DND-41 (cell line): ENCODE results near the gene SERPIND1.

Experiments
- ATAC-seq: fragments of 200-7000 bp; cut with Tn5 transposase; 3 replicates; pipeline ENCODE4 v1.9.1; 2021; ENCODE audit warnings: low read depth; ENCODE audit not compliant: insufficient read depth
- DNase-seq: peaks from one replicate; pipeline ENCODE4 v3.0.0-alpha.2; 2020
- H2AFZ ChIP-seq: 2 replicates; pipeline ENCODE4 v1.6.0; 2012; ENCODE audit warnings: low read depth, low read length
- H3K27ac ChIP-seq: 2 replicates; pipeline ENCODE4 v1.5.1; 2012; ENCODE audit warnings: low read length, inconsistent platforms
- H3K27me3 ChIP-seq: fragments of 200-600 bp; sonication (generic); 2 replicates; pipeline ENCODE4 v1.6.0; 2012; ENCODE audit warnings: low read length, mild to moderate bottlenecking, inconsistent platforms; ENCODE audit not compliant: insufficient read depth, poor library complexity
- H3K36me3 ChIP-seq: 2 replicates; pipeline ENCODE4 v1.5.1; 2012; ENCODE audit warnings: low read length, inconsistent platforms; ENCODE audit not compliant: insufficient read depth
- H3K4me1 ChIP-seq: 2 replicates; pipeline ENCODE4 v1.5.1; 2012; ENCODE audit warnings: mild to moderate bottlenecking, low read length; ENCODE audit not compliant: insufficient read depth
- H3K4me2 ChIP-seq: 2 replicates; pipeline ENCODE4 v1.6.0; 2012; ENCODE audit warnings: mild to moderate bottlenecking, moderate library complexity, low read length, inconsistent platforms; ENCODE audit not compliant: insufficient read depth
- H3K4me3 ChIP-seq, 2 experiments: fragments of 200-600 bp in 1 of 2; shearing (Covaris generic) in 1 of 2; 2 replicates each; pipeline ENCODE4 v1.5.1; 2012 to 2016; ENCODE audit warnings: inconsistent platforms in 2 of 2, low read length in 2 of 2, mild to moderate bottlenecking in 2 of 2, low read depth in 1 of 2, moderate library complexity in 1 of 2
- H3K79me2 ChIP-seq: 2 replicates; pipeline ENCODE4 v1.6.0; 2012; ENCODE audit warnings: low read length, inconsistent platforms; ENCODE audit not compliant: insufficient read depth
- H3K9ac ChIP-seq: 2 replicates; pipeline ENCODE4 v1.6.0; 2012; ENCODE audit warnings: low read depth, mild to moderate bottlenecking, inconsistent platforms, low read length, moderate library complexity
- H3K9me3 ChIP-seq: 2 replicates; pipeline ENCODE4 v1.5.1; 2012; ENCODE audit warnings: low read length, moderate library complexity, mild to moderate bottlenecking, inconsistent platforms; ENCODE audit not compliant: insufficient read depth, severe bottlenecking
- H4K20me1 ChIP-seq: 2 replicates; pipeline ENCODE4 v1.6.0; 2012; ENCODE audit warnings: low read length; ENCODE audit not compliant: insufficient read depth
- EZH2 ChIP-seq: IDR thresholded peaks from 3 replicates; pipeline ENCODE4 v1.6.1; 2012; ENCODE audit warnings: borderline replicate concordance, low read depth, mild to moderate bottlenecking, moderate library complexity, low read length, inconsistent platforms; ENCODE audit not compliant: severe bottlenecking
- TF ChIP-seq, protein P1 (sequence below): IDR thresholded peaks from 2 replicates; pipeline ENCODE4 v1.5.1; 2012; ENCODE audit warnings: borderline replicate concordance, low read length, moderate library complexity, mild to moderate bottlenecking; ENCODE audit not compliant: poor library complexity, severe bottlenecking; ENCODE audit errors: extremely low read depth

Gene SERPIND1, protein sequence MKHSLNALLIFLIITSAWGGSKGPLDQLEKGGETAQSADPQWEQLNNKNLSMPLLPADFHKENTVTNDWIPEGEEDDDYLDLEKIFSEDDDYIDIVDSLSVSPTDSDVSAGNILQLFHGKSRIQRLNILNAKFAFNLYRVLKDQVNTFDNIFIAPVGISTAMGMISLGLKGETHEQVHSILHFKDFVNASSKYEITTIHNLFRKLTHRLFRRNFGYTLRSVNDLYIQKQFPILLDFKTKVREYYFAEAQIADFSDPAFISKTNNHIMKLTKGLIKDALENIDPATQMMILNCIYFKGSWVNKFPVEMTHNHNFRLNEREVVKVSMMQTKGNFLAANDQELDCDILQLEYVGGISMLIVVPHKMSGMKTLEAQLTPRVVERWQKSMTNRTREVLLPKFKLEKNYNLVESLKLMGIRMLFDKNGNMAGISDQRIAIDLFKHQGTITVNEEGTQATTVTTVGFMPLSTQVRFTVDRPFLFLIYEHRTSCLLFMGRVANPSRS

GRCh38 chr22:20773793-20774212 is at the start of gene SERPIND1:
SERPIND1 (plus strand) TSS chr22:20774113; CDS start chr22:20779313, 5,200 bp downstream.
- Histone ChIP-seq H3K4me2 (no peak within 1 kb of the TSS), H3K9me3 (no peaks in the 10 kb centered on the region), H3K27me3 (no peaks in the 10 kb centered on the region), H3K9ac (no peak within 1 kb of the TSS), H3K79me2 (no peaks in the 10 kb centered on the region), H3K27ac (no peak within 1 kb of the TSS), H3K4me3 (no peak within 1 kb of the TSS), H3K4me1 (no peaks in the 10 kb centered on the region), H2AFZ (no peak within 1 kb of the TSS), H4K20me1 (peaks cover 1% of the 10 kb centered on the region), H3K36me3 (peaks cover 40% of the 10 kb centered on the region)
- DNase-seq (no peak), ATAC-seq (no peak)
- no peak for TF ChIP-seq EZH2
- TF ChIP-seq, protein P1, sequence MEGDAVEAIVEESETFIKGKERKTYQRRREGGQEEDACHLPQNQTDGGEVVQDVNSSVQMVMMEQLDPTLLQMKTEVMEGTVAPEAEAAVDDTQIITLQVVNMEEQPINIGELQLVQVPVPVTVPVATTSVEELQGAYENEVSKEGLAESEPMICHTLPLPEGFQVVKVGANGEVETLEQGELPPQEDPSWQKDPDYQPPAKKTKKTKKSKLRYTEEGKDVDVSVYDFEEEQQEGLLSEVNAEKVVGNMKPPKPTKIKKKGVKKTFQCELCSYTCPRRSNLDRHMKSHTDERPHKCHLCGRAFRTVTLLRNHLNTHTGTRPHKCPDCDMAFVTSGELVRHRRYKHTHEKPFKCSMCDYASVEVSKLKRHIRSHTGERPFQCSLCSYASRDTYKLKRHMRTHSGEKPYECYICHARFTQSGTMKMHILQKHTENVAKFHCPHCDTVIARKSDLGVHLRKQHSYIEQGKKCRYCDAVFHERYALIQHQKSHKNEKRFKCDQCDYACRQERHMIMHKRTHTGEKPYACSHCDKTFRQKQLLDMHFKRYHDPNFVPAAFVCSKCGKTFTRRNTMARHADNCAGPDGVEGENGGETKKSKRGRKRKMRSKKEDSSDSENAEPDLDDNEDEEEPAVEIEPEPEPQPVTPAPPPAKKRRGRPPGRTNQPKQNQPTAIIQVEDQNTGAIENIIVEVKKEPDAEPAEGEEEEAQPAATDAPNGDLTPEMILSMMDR = no peak

GRCh38 chr22:20724676-20725454 is 49.0 kb upstream of the SERPIND1 start:
- H3K27ac ChIP-seq = no peak overlapping the region
- H3K79me2 ChIP-seq = no peaks in the 10 kb centered on the region
- H3K4me3 ChIP-seq = no peak overlapping the region
- no peak overlapping the region for H3K9ac ChIP-seq
- DNase-seq = no peak
- H3K9me3 ChIP-seq = no peaks in the 10 kb centered on the region
- peaks cover 4% of the 10 kb centered on the region; the same call in 1 of the 2 replicates for H4K20me1 ChIP-seq
- no peaks in the 10 kb centered on the region for H3K27me3 ChIP-seq
- H3K4me2 ChIP-seq = no peak overlapping the region
- peaks cover 58% of the 10 kb centered on the region for H3K36me3 ChIP-seq
- no peak for ATAC-seq
- no peaks in the 10 kb centered on the region for H3K4me1 ChIP-seq
- TF ChIP-seq, protein P1 = no peak
- TF ChIP-seq EZH2 = no peak
- H2AFZ ChIP-seq = no peak overlapping the region

DNA sequence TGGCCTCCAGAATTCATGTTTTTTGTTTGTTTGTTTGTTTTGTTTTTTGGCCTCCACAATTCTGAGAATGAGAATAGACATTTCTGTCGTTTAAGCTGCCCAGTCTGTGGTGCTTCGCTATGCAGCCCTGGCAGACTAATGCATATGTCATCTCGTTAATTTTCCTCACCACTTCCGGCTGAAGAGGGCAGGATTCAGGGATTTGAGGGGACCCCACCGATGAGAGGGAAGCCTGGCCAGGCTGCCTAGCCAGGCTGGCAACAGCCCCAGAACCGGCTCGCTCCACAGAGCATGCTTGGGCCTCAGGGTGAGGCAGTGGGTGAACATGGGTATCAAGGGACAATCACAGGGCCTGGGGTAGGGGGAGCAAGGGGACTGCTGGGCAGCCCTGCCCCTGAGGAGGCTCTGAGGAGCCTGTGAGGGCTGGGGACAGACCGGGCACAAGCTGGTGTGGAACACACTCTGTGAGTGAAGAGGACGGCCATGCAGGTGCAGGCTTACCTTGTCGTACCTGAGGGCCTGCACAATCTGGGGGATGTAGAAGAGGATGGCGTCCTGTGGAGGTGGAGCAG is 47.8 kb upstream of the SERPIND1 start:
- H3K4me3 ChIP-seq = no peak overlapping the region
- no peak overlapping the region for H3K27ac ChIP-seq
- peaks cover 63% of the 10 kb centered on the region for H3K36me3 ChIP-seq
- H2AFZ ChIP-seq = no peak overlapping the region
- TF ChIP-seq EZH2 = no peak
- TF ChIP-seq, protein P1 = no peak
- no peaks in the 10 kb centered on the region for H3K79me2 ChIP-seq
- no peaks in the 10 kb centered on the region for H3K4me1 ChIP-seq
- no peaks in the 10 kb centered on the region for H3K27me3 ChIP-seq
- DNase-seq (no peak), ATAC-seq (no peak)
- H3K4me2 ChIP-seq = no peak overlapping the region
- peaks cover 4% of the 10 kb centered on the region; the same call in 1 of the 2 replicates for H4K20me1 ChIP-seq
- H3K9me3 ChIP-seq = no peaks in the 10 kb centered on the region
- H3K9ac ChIP-seq = no peak overlapping the region
